Small intestine (tissue), 7 donors: Measurements from ENCODE around the gene RAB27A. TPM values are rescaled to one million over a fixed set of nuclear protein-coding genes. Genes with fewer than 3 reads are reported as not detected.
"Not testable (repeated sequence)": the region's sequence is repeated elsewhere in the genome, so short reads cannot be mapped to it uniquely, and the experiment has no call there.

Experiments
- DNase-seq, 2 donors: peaks; one replicate each; pipeline versions ENCODE4 v3.0.0 to v3.0.0-alpha.2; 2013
- FAIRE-seq: peaks from 2 replicates; lab custom pipeline; 2012; peaks lifted over from hg19 to GRCh38; lab: Jason Lieb, UNC
- H3K27ac ChIP-seq, 3 donors: one replicate each; pipeline ENCODE4 v1.5.1; 2013; ENCODE audit warnings: low read length in 2 of 3, mild to moderate bottlenecking in 2 of 3, control low read depth in 1 of 3, inconsistent platforms in 1 of 3, low read depth in 1 of 3, moderate library complexity in 1 of 3
- H3K27me3 ChIP-seq, 3 donors: one replicate each; pipeline ENCODE4 v1.6.1; 2013; ENCODE audit warnings: low read length in 3 of 3, inconsistent platforms in 1 of 3; ENCODE audit not compliant: control insufficient read depth in 3 of 3, insufficient read depth in 3 of 3
- H3K36me3 ChIP-seq, 3 donors: one replicate each; pipeline ENCODE4 v1.6.1; 2013; ENCODE audit warnings: low read length in 3 of 3, inconsistent platforms in 1 of 3, low read depth in 1 of 3, mild to moderate bottlenecking in 1 of 3, moderate library complexity in 1 of 3; ENCODE audit not compliant: control insufficient read depth in 3 of 3, insufficient read depth in 2 of 3
- H3K4me1 ChIP-seq, 3 donors: one replicate each; pipeline ENCODE4 v1.6.1; 2013; ENCODE audit warnings: low read length in 2 of 3, inconsistent platforms in 1 of 3, low read depth in 1 of 3, mild to moderate bottlenecking in 1 of 3, moderate library complexity in 1 of 3; ENCODE audit not compliant: control insufficient read depth in 3 of 3, insufficient read depth in 2 of 3
- H3K4me3 ChIP-seq, 3 donors: one replicate each; pipeline ENCODE4 v1.5.1; 2013; ENCODE audit warnings: low read length in 3 of 3, control low read depth in 1 of 3, inconsistent platforms in 1 of 3, low read depth in 1 of 3, mild to moderate bottlenecking in 1 of 3, moderate library complexity in 1 of 3
- H3K9me3 ChIP-seq, 2 donors: one replicate each; pipeline ENCODE4 v1.6.1; 2013; ENCODE audit warnings: low read depth in 1 of 2, low read length in 1 of 2; ENCODE audit not compliant: control insufficient read depth in 2 of 2, insufficient read depth in 1 of 2
- WGBS, 3 donors: extraction: QIAGEN DNeasy Blood & Tissue Kit; methylation state at CpG; one replicate each; pipeline ENCODE4 v1.1.7; 2013; 5-methylcytosine and 5-hydroxymethylcytosine counted together
- polyA plus RNA-seq, 4 donors: library from polyadenylated mRNA; stranded (reverse) in 3 of 4; unstranded in 1 of 4; fragments of 200-250 nt in 3 of 4; fragments of 120-200 nt in 1 of 4; gene quantifications; one replicate each; pipeline versions ENCODE4 v1.2.1 to v1.2.3, GENCODE V29; 2013
- donor health status: healthy with polysubstance abuse.
- donor health status: control.
- donor health status: control.
- donor health status: Bipolar disorder and iron deficiency.
- donor health status: healthy.

The RAB27A gene
- polyA plus RNA-seq, 4 donors: 24.8 to 52.3 (median 32.9) TPM

DNA sequence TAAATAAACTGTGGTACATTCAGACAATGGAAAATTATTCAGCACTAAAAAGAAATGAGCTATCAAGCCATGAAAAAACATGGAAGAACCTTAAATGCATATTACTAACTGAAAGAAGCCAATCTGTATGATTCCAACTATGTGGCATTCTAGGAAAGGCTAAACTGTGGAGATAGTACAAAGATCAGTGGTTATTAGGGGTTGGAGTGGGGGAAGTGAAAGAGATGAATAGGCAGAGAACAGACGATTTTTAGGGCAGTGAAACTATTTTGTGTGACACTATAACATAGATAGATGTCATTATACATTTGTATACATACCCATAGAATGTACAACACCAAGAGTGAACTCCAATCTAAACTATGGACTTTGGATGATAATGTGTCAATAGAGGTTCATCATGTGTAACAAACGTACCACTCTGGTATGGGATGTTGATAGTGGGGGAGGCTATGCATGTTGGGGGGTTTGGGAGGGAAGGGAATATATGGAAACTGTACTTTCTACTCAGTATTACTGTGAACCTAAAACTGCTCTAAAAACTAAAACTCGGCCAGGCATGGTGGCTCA is 29.0 kb downstream of the RAB27A start:
- FAIRE-seq (no peak), DNase-seq (no peak)
- 41 to 66% (median 57%) methylated on average over 3 of the region's 3 CpGs for WGBS, 3 donors
- no peak overlapping the region for H3K4me3 ChIP-seq
- H3K27me3 ChIP-seq: no peaks in the 10 kb centered on the region
- no peak overlapping the region for H3K27ac ChIP-seq
- H3K36me3 ChIP-seq: no peaks in the 10 kb centered on the region
- peaks cover 0 to 11% (median 0%) of the 10 kb centered on the region in 3 donors for H3K4me1 ChIP-seq
- H3K9me3 ChIP-seq: no peaks in the 10 kb centered on the region

- Histone ChIP-seq H3K4me1 (peaks cover 0 to 12% (median 0%) of the 10 kb centered on the region in 3 donors), H3K9me3 (no peaks in the 10 kb centered on the region), H3K27me3 (no peaks in the 10 kb centered on the region), H3K27ac (no peak overlapping the region), H3K36me3 (no peaks in the 10 kb centered on the region), H3K4me3 (no peak overlapping the region)
- 83 to 95% (median 85%) methylated on average over 5 of the region's 5 CpGs for WGBS, 3 donors
- FAIRE-seq (no peak), DNase-seq (no peak)
These were observed 31.7 kb downstream of the RAB27A start for GRCh38 chr15:55257938-55258337.

GRCh38 chr15:55257012-55257670 is 32.5 kb downstream of the RAB27A start:
- H3K4me3 ChIP-seq: no peak overlapping the region
- H3K36me3 ChIP-seq: no peaks in the 10 kb centered on the region
- no peaks in the 10 kb centered on the region for H3K27me3 ChIP-seq
- no peaks in the 10 kb centered on the region for H3K9me3 ChIP-seq
- WGBS, 3 donors: 92 to 95% (median 94%) methylated on average over 1 of the region's 1 CpG
- H3K4me1 ChIP-seq: peaks cover 0 to 12% (median 0%) of the 10 kb centered on the region in 3 donors
- FAIRE-seq (no peak), DNase-seq (no peak)
- no peak overlapping the region for H3K27ac ChIP-seq

DNA sequence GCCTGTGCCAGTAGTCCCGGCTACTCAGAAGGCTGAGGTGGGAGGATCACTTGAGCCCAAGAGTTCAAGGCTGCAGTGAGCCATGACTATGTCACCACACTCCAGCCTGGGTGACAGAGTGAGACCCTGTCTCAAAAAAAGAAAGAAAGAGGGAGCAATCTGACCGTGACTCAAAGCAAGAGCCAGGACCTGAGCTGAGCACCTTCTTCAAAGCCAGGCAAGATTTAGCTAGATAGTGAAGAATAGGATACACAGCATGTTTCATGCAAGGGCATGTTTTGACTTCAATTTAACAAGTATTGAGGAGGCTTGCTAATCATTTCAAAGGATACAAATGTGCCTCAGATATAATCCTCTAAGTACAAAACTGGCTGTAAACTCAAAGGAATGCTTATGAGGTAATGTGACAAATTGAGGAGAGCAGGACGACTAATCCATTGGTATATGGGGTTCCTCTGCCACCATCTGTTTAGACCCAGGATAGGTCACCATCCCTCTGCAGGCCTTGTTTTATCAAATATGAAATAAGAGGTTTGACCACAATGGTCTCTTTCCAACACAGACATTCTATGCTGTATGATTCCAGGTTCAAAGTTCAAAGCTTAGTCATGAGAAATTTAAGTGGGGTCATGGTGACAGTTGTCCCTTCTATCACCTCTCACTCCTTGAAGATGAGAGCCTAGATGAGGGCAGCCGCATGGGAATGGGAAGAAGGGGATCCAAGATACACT is 33.2 kb downstream of the RAB27A start:
- Histone ChIP-seq H3K36me3 (no peaks in the 10 kb centered on the region), H3K27ac (peak overlapping the region in 1 of 3 donors; percentile 46), H3K27me3 (no peaks in the 10 kb centered on the region), H3K4me3 (no peak overlapping the region), H3K4me1 (peaks cover 0 to 12% (median 0%) of the 10 kb centered on the region in 3 donors), H3K9me3 (no peaks in the 10 kb centered on the region)
- no peak for DNase-seq
- no peak for FAIRE-seq
- WGBS, 3 donors: 89 to 90% (median 90%) methylated on average over 4 of the region's 4 CpGs

DNA sequence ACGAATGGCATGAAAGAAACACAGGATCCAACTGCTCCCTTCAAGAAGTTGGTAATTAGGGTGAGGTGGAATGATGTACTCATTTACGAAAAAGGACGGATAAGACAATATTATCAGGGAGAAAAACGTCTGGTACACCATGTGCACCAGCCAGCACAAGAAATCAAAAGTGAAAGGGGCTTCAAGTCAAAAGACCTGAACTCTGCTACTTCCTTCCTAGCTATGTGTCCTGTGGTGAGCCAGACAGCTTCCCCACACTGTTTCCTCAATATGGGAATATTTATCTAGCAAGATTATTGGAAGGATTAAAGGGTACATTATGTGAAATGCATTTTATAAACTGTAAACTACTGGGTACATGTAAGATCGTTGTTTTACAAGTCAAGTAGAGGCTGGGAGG is 33.9 kb downstream of the RAB27A start:
- H3K4me1 ChIP-seq: peaks cover 0 to 18% (median 0%) of the 10 kb centered on the region in 3 donors
- FAIRE-seq (no peak), DNase-seq (peak in 1 of 2 donors; percentile 56)
- no peaks in the 10 kb centered on the region for H3K27me3 ChIP-seq
- peak overlapping the region in 1 of 3 donors; percentile 20 for H3K4me3 ChIP-seq
- no peaks in the 10 kb centered on the region for H3K9me3 ChIP-seq
- WGBS, 3 donors: 23 to 42% (median 30%) methylated on average over 5 of the region's 5 CpGs
- H3K27ac ChIP-seq: peak overlapping the region in 1 of 3 donors; percentile 46
- no peaks in the 10 kb centered on the region for H3K36me3 ChIP-seq

- H3K27me3 ChIP-seq: no peaks in the 10 kb centered on the region
- no peak for FAIRE-seq
- no peaks in the 10 kb centered on the region for H3K9me3 ChIP-seq
- H3K4me3 ChIP-seq: peak overlapping the region in 1 of 3 donors; percentile 20
- DNase-seq: no peak
- H3K36me3 ChIP-seq: no peaks in the 10 kb centered on the region
- WGBS, 3 donors: 67 to 79% (median 76%) methylated on average over 4 of the region's 4 CpGs
- peak overlapping the region in 1 of 3 donors; percentile 37 for H3K27ac ChIP-seq
- peaks cover 0 to 20% (median 0%) of the 10 kb centered on the region in 3 donors for H3K4me1 ChIP-seq
These were observed 34.5 kb downstream of the RAB27A start for GRCh38 chr15:55254916-55255679.

DNA sequence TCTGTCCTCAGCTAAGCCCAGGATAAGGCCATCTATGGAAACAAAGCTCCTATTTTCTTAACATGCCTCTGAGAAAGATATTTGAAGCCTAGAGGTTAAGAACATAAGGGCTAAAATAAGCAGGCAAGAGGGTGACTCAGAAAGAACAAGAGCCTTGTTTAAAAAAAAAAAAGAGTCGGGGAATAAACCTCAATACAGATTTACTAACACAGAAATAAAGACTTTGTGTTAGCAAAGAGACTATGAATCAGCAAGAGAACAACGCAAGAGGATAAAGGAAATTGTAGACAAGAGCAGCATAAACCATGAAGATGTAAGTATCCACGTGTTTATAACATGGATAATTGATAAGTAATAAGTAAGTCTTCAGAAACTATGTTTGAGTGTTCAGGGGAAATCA is 36.0 kb downstream of the RAB27A start:
- 61 to 69% (median 65%) methylated on average over 3 of the region's 3 CpGs for WGBS, 3 donors
- DNase-seq (no peak), FAIRE-seq (no peak)
- no peaks in the 10 kb centered on the region for H3K27me3 ChIP-seq
- H3K9me3 ChIP-seq: no peaks in the 10 kb centered on the region
- H3K27ac ChIP-seq: peak overlapping the region in 1 of 3 donors; percentile 55
- H3K4me1 ChIP-seq: peaks cover 0 to 20% (median 3%) of the 10 kb centered on the region in 3 donors
- H3K4me3 ChIP-seq: no peak overlapping the region
- H3K36me3 ChIP-seq: no peaks in the 10 kb centered on the region

- not testable (repeated sequence) for H3K4me3 ChIP-seq, DNase-seq, H3K27me3 ChIP-seq, H3K27ac ChIP-seq, H3K9me3 ChIP-seq, FAIRE-seq, H3K36me3 ChIP-seq
- peaks cover 0 to 20% (median 3%) of the 10 kb centered on the region in 3 donors for H3K4me1 ChIP-seq
- 92 to 94% (median 93%) methylated on average over 8 of the region's 8 CpGs for WGBS, 3 donors
These were observed 37.4 kb downstream of the RAB27A start for GRCh38 chr15:55252201-55252600.
